GM10266 (cell line): ENCODE results near the gene RNF186.
A peak's percentile ranks its signal among the peaks of the same experiment; 100 is the strongest.
"Not testable (repeated sequence)": the region's sequence is repeated elsewhere in the genome, so short reads cannot be mapped to it uniquely, and the experiment has no call there.

Experiments used
- DNase-seq: peaks from one replicate; pipeline ENCODE4 v3.0.0; 2012; ENCODE audit errors: extremely low spot score
- TF ChIP-seq, protein P1 (sequence below): IDR thresholded peaks from 2 replicates; pipeline ENCODE4 v1.5.1; 2012; ENCODE audit warnings: mild to moderate bottlenecking, low read depth; ENCODE audit not compliant: control insufficient read depth, insufficient read depth; ENCODE audit errors: missing control alignments

RNF186 gene

DNA sequence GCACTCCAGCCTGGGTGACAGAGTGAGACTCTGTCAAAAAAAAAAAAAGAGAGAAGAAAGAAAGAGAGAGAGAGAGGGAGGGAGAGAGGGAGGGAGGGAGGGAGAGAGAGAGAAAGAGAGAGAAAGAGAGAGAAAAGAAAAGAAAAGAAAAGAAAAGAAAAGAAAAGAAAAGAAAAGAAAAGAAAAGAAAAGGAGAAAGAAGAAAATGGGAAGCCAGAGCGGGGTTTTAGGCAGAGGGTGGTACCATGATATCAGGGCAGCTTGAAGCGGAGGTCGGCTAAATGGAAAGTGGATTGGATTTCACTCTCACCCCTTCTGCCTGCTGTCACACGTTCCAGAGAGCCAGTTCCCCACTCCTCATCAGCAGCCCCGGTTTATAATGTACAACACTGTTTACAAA, 17.3 kb downstream of the RNF186 start:
- TF ChIP-seq, protein P1, sequence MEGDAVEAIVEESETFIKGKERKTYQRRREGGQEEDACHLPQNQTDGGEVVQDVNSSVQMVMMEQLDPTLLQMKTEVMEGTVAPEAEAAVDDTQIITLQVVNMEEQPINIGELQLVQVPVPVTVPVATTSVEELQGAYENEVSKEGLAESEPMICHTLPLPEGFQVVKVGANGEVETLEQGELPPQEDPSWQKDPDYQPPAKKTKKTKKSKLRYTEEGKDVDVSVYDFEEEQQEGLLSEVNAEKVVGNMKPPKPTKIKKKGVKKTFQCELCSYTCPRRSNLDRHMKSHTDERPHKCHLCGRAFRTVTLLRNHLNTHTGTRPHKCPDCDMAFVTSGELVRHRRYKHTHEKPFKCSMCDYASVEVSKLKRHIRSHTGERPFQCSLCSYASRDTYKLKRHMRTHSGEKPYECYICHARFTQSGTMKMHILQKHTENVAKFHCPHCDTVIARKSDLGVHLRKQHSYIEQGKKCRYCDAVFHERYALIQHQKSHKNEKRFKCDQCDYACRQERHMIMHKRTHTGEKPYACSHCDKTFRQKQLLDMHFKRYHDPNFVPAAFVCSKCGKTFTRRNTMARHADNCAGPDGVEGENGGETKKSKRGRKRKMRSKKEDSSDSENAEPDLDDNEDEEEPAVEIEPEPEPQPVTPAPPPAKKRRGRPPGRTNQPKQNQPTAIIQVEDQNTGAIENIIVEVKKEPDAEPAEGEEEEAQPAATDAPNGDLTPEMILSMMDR: no peak
- no peak for DNase-seq

DNA sequence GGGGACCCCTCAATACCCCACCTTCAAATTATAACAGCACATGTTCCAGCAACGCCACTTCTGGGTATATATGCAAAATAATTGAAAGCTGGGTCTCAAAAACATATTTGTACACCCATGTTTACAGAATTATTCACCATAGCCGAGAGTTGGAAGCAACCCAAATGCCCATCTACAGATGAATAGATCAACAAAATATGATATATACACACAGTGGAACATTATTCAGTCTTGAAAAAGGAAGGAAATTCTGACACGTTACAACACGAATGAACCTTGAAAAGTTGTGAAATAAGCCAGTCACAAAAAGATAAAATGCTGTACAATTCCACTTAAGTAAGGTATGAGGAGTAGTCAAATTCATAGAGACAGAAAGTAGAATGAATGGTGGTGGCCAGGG, 20.5 kb downstream of the RNF186 start:
- DNase-seq: no peak
- TF ChIP-seq, protein P1: no peak

DNA sequence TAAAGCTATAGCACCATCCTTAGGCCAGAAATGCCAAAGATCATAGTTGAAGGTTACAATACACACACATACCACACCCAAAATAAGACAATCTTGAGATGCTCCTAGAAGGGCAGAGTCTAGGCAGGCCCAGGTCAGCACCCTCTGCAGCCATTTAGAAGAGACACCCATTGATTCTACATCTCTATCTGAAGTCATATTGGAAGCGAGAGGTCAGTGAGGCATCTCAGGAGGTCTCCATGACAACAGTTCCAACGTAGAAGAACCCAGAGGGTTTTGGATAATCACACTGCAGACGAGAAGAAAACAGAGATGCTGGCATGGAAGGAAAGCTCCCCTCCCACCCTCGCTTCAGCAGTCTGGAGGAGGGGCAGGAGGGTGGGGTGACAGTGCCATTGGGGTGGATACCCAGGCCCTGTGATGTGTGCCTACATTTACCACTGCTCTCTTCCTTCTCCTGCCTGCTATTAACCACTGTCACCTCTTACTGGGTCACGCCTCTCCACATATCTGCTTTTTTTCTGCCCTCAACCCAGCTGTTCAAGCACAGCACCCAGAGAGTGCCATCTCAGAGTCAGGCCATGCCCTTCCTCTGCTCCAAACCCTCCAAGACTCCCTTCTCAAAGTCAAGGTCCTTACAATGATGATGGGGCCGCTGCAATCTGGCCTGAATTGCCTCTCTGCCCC, 21.6 kb downstream of the RNF186 start:
- peak; percentile 48 for DNase-seq
- TF ChIP-seq, protein P1: no peak

DNA sequence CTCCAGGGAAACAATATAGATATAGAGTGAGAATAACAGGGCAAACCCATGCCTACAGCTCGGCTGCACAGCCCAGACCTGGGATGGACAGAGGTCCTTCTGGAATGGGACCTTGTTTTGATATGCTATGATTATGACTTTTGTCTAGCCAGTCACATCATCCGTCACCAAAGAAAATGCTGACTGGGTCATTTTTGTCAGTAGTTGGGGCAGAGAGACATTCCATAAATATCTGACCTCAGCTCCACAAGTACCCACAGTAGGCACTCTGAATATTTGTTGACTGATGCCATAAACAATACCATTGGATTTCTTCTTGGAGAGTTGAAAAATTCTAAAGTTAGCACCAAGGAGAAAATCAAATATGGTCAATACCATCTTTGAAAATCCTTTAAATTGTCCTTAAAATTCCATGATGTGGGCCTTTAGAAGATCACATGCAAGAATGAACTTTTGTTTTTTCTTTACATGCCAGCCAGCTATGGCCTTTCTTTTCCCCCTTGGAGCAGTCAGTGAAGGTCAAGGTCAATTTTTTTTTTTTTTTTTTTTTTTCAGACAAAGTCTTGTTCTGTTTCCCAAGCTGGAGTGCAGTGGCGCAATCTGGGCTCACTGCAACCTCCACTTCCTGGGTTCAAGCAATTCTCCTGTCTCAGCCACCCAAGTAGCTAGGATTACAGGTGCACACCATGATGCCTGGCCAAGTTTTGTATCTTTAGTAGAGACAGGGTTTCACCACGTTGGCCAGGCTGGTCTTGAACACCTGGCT, 22.7 kb downstream of the RNF186 start:
- no peak for DNase-seq
- TF ChIP-seq, protein P1: no peak

DNA sequence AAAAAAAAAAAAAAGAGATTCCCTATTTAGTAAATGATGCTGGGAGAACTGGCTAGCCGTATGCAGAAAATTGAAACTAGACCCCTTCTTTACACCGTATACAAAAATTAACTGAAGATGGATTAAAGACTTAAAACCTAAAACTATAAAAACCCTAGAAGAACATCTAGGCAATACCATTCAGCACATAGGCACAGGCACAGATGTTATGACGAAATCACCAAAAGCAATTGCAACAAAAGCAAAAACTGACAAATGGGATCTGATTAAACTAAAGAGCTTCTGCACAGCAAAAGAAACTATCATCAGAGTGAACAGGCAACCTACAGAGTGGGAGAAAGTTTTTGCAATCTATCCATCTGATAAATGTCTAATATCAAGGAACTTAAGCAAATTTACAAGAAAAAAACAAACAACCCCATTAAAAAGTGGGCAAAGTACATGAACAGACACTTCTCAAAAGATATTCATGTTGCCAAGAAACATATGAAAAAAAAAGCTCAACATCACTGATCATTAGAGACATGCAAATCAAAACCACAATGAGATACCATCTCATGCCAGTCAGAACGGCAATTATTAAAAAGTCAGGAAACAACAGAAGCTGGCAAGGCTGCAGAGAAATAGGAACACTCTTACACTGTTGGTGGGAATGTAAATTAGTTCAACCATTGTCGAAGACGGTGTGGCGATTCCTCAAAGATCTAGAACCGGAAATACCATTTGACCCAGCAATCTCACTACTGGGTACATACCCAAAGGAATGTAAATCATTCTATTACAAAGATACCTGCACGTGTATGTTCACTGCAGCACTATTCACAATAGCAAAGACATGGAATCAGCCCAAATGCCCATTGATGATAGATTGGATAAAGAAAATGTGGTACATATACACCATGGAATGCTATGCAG, 24.8 kb downstream of the RNF186 start:
- not testable (repeated sequence) for DNase-seq

DNA sequence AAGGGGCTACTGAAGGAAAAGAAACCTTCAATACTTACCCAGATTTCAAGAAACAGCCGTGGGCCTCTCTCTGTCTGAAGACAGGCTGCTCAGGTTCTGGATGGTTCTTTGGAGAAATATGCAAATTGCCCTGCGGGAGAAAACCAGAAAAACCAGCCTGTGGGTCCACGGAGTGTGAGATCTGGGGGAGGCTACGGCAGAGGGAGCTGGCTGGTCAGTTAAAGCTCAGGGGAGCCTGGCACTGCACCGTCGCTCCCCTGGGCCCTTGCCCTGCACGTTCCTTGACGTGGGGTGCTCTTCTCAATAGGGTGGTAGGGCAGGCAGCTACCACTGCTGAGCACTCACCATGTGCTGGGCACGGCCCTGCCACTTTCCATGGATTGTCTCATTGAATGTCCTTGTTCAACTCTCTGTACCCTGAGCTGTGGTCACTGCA, 28.1 kb downstream of the RNF186 start:
- no peak for DNase-seq
- TF ChIP-seq, protein P1: no peak

DNA sequence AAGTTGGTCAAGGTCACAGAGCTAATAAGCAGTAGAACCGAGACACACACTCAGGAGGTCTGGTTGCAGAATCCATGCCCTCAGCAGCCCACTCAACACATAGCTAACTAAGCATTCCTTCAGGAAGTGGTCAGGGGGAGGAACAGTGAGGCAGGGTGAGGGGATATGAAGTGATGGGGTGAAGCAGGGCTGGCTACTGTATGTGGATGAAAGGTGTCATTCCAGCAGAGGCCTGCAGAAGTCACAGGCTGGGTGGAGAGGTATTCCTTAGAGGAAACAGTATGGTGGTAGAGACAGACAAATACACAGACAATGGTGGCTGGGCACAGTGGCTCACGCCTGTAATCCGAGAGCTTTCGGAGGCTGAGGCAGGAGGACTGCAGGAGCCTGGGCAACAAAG, 29.4 kb downstream of the RNF186 start:
- no peak for DNase-seq
- TF ChIP-seq, protein P1: no peak
